Fibroblast of lung (primary cell): ENCODE results near the gene CNOT1.

Experiments
- CTCF ChIP-seq, 2 donors: IDR thresholded peaks in 1 of 2; conservative IDR thresholded peaks in 1 of 2; 1 replicate in 1 of 2; 2 replicates in 1 of 2; pipeline ENCODE4 v1.5.1; 2011 to 2012; ENCODE audit warnings: low read length in 2 of 2, control low read depth in 1 of 2, inconsistent platforms in 1 of 2, low read depth in 1 of 2, mild to moderate bottlenecking in 1 of 2
- EZH2 ChIP-seq: IDR thresholded peaks from 2 replicates; pipeline ENCODE4 v1.5.1; 2012; ENCODE audit warnings: low read length, control low read depth, mild to moderate bottlenecking; ENCODE audit errors: missing control alignments

DNA sequence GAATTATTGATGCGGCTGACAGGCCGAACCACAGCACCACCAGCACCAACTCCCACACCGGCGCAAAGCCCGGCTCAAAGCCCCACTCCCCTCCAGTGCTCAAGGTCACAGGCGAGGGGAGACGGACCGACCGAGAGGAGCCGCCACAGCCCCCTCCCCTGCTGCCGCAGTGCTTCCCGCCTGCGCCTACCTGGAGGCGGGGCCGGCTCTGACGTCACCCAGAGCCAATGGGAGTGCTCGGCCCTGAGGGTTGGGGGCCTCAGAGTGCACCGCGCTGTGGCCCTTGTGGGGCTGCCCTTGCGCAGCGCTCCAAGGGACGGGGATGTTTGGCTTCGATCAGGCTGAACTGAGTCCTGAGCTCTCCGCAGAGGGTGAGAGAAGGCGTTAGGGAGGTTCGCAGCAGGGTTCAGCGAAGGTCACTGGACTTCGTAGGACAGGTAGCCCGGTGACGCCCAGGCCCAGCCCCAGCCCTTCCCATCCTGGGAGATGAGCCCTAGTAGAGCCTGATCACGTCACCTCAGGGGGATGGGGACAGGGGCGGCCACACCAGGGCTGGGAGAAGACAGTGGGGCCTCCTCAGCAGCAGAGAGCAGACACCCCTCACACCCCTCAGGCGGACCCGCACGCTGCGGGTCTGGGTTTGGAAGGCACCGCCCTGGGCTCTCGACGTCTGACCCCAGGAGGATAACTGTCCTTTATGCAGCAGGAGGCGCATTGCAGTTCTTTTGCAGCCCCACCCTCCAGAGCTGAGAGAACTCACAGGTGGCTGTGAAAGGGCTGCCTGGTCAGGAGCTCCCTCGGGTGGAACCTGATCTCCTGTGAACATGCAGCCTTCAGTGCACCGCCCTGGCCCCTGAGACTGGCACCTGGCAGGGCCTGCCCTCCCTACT, 128.1 kb downstream of the CNOT1 start:
- TF ChIP-seq CTCF (conservative IDR thresholded peaks at IDR 0.05 in 1 of 2, IDR thresholded peaks at IDR 0.05 in 1 of 2; ENCODE audit: low read depth in 1 of 2, low read length in 2 of 2) (no peak), EZH2 (peak; percentile 42)
